ENCODE results near the gene ARHGAP18.

DNA sequence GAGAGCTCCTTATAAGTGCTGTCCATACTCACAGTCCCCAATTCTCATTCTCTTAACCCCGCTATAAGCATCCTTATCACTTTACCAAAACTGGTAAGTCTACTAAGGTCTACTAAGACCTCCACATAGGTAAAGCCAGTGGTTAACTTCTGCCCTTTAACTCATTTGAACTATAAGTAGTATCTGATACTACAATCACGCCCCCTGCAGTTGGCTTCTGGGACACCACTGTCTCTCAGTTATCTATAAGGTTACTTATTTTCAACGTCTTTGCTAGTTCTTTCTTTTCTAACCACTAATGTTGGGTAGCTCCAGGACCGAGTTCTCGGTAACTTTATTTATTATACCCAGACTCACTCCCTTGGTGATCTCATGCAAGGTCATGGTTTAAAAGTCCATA lies 142.6 kb downstream of the ARHGAP18 start:
- TF ChIP-seq, protein P1, sequence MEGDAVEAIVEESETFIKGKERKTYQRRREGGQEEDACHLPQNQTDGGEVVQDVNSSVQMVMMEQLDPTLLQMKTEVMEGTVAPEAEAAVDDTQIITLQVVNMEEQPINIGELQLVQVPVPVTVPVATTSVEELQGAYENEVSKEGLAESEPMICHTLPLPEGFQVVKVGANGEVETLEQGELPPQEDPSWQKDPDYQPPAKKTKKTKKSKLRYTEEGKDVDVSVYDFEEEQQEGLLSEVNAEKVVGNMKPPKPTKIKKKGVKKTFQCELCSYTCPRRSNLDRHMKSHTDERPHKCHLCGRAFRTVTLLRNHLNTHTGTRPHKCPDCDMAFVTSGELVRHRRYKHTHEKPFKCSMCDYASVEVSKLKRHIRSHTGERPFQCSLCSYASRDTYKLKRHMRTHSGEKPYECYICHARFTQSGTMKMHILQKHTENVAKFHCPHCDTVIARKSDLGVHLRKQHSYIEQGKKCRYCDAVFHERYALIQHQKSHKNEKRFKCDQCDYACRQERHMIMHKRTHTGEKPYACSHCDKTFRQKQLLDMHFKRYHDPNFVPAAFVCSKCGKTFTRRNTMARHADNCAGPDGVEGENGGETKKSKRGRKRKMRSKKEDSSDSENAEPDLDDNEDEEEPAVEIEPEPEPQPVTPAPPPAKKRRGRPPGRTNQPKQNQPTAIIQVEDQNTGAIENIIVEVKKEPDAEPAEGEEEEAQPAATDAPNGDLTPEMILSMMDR (IDR thresholded peaks at IDR 0.05): no peak
- TF ChIP-seq POLR2A (IDR thresholded peaks at IDR 0.05): no peak

Data from testis (tissue), 2 donors.